Smooth muscle cell of the brain vasculature (primary cell): ENCODE data around the gene SLC9A5.

Experiments
- DNase-seq: peaks from one replicate; pipeline ENCODE4 v3.0.0-alpha.2; 2012; ENCODE audit warnings: low read depth, low spot score

Gene SLC9A5, protein sequence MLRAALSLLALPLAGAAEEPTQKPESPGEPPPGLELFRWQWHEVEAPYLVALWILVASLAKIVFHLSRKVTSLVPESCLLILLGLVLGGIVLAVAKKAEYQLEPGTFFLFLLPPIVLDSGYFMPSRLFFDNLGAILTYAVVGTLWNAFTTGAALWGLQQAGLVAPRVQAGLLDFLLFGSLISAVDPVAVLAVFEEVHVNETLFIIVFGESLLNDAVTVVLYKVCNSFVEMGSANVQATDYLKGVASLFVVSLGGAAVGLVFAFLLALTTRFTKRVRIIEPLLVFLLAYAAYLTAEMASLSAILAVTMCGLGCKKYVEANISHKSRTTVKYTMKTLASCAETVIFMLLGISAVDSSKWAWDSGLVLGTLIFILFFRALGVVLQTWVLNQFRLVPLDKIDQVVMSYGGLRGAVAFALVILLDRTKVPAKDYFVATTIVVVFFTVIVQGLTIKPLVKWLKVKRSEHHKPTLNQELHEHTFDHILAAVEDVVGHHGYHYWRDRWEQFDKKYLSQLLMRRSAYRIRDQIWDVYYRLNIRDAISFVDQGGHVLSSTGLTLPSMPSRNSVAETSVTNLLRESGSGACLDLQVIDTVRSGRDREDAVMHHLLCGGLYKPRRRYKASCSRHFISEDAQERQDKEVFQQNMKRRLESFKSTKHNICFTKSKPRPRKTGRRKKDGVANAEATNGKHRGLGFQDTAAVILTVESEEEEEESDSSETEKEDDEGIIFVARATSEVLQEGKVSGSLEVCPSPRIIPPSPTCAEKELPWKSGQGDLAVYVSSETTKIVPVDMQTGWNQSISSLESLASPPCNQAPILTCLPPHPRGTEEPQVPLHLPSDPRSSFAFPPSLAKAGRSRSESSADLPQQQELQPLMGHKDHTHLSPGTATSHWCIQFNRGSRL

DNA sequence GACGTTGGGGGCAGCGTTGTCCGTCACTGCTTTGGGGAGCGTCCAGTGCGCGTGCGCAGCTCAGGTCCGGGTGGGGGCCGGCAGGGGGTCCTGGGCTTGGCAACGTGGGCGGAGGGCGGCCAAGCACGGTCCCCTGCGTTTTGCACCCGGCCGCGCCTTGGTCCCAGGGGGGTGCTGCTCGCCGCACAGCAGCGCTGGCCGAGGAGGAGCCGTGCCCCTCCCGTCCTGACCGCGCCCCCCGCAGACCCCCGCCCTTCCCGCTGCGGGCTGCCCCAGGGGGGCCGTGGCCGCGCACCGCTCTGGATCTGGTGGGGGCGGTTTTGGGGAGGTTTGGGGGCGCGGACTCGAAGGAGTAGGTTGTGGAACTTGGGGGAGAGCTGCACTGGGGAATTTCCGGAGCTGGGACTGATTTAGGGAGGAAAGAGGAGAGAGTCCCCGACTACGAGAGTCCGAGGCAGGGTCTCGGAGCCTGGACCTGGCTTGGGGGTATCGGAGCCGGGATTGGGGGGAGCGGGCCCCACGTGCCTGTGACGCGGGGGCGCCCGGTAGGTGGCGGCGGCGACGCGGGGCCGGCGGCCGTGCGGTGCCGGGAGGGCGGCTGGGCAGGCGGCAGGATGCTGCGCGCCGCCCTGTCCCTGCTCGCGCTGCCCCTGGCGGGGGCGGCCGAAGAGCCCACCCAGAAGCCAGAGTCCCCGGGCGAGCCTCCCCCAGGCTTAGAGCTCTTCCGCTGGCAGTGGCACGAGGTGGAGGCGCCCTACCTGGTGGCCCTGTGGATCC, at the start of gene SLC9A5:
Gene SLC9A5 (plus strand): TSS at position 579 of the 777 bp plus-strand sequence. CDS start 36 bp downstream, at position 615.
- DNase-seq: no peak

DNA sequence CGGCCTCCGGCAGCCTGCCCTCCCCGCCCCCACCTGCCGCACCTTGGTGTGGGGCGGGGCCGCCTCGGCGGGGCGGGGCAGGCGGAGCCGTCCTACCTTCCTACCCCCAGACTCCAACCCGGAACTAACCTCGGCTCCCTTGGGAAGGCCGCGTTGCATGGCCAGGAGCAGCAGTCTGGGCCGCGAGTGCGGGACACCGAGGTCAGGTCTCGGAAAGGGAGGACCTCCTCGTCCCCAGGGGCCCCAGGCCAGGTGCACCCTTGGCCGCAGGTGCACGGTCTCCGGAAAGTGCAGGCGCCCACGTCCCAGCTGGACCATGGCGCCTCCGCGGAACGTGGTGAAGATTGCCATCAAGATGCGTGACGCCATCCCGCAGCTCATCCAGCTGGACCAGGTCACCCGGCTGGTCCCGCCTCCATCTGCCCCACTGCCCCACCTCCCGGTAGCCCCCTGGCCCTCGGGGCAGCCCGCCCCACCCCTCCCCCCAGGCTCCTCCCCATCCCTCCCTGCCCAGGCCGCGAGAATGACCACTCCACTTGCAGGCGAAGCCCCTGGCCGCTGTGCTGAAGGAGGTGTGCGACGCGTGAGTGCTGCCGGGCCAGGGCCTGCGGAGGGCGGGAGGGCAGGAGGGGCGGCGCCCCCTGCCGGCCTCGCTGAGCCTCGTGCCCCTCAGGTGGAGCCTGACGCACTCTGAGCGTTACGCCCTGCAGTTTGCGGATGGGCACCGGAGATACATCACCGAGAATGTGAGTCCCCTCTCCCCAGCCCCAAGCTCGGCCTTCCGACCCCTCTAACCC, 49.6 kb upstream of the SLC9A5 start, which contains the start of gene ELMO3:
Gene ELMO3 (plus strand): TSS at position 121 of the 797 bp plus-strand sequence. CDS start 196 bp downstream, at position 317.
- no peak for DNase-seq

DNA sequence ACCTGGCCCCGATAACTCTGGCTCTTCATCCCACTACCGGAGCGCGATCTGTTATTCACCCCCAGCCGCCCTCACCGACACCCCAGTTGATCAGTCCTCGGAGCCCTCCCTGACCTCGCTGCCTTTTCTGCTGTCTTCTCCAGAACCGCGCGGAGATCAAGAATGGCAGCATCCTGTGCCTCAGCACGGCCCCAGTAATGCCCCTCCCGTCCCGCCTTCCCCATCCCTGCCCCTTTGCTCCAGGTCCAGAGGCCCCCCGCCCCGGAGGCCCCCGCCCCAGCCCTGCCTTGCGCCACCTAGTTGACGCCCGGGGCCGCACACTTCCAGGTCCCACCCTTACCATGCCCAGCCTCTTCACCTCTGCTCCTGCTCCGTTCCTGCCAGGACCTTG, 49.0 kb upstream of the SLC9A5 start:
- DNase-seq: no peak

DNA sequence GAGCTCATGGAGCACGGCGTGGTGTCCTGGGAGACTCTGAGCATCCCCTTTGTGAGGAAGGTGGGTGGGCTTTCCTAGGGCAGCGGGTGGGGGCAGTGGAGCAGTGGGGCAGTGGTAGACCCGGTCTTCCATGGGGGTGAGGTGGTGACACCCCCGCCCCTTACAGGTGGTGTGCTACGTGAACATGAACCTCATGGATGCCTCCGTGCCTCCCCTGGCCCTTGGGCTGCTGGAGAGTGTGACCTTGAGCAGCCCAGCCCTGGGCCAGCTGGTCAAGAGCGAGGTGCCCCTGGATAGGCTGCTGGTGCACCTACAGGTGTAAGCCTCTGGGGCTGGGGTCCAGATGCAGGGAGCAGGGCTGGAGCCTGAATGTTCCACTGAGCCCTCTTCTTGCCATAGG, 48.3 kb upstream of the SLC9A5 start:
- DNase-seq: no peak

DNA sequence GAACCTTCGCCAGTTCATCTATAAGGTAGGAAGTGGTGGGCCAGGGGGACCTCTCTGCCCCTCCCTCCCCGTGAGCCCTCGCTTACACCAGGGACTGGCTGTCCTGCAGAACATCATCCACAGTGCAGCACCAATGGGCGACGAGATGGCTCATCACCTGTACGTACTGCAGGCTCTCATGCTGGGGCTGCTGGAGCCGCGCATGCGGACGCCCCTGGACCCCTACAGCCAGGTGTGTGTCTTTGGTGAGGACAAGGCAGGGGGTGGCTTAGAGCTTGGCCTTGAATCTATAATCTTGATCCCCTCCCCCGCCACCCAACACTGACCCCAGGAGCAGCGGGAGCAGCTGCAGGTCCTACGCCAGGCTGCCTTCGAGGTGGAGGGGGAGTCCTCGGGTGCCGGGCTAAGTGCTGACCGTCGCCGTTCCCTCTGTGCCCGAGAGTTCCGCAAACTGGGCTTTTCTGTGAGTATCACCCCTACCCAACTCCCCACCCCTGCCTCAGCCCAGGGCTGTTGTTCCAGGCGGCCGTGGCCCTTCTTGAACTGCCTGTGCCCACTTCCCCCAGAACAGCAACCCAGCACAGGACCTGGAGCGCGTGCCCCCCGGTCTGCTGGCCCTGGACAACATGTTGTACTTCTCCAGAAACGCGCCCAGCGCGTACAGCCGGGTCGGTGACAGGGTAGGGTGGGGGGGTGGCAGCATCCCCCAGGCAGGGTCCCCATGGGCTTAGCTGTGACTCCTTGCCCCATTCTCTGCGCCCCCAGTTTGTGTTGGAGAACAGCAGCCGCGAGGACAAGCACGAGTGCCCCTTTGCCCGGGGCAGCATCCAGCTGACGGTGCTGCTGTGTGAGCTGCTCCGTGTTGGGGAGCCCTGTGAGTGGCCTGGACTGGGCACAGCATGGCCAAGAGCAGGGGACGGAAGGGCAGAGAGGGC, 47.1 kb upstream of the SLC9A5 start:
- no peak for DNase-seq

DNA sequence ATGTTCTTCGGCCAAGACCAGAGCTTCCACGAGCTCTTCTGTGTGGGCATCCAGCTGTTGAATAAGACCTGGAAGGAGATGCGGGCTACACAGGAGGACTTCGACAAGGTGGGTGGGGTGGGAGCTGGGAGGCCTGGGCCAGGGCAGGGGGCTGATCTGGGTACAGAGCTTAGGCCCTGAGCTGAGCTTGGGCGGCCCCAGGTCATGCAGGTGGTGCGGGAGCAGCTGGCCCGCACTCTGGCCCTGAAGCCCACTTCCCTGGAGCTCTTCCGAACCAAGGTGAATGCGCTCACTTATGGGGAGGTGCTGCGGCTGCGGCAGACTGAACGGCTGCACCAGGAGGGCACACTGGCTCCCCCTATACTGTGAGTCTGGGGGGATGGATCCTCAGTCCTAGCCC, 46.4 kb upstream of the SLC9A5 start:
- DNase-seq: no peak

DNA sequence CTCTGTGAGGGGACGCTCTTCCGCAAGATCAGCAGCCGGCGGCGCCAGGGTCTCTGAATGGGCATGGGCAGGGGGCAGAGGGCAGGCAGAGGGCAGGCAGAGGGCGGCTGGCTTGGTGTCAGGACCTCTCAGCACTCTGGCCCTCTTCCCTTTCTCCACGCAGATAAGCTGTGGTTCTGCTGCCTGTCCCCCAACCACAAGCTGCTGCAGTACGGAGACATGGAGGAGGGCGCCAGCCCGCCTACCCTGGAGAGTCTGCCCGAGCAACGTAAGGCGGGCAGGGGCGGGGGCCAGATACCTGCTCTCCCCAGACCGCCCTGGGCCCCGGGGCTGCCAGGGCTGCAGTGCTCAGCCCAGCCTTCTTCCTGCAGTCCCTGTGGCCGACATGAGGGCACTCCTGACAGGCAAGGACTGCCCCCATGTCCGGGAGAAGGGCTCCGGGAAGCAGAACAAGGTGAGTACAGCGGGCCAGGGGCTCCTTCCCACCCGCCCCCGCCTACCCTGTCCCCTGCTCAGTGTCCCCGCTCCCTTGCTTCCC, 45.8 kb upstream of the SLC9A5 start:
- no peak for DNase-seq

DNA sequence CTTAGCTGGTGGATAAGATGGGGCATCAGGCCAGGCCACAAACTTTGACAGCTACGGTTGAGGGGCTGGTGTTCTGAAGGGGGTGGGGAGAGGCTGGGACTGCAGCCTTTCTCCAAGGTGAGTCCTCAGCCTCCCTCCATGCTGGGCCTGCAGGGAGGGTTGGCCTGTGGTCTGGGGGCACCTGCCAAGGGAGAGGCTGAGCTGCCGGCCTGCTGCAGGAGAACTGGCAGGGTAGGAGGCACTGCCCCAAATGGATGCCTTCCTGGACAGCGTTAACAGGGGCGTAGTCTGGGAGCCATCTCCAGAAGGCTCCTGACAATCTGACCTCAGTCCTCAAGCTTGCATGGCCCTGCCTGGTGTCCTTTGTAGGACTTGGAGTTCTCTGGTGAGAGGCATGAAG, 44.7 kb upstream of the SLC9A5 start:
- no peak for DNase-seq

DNA sequence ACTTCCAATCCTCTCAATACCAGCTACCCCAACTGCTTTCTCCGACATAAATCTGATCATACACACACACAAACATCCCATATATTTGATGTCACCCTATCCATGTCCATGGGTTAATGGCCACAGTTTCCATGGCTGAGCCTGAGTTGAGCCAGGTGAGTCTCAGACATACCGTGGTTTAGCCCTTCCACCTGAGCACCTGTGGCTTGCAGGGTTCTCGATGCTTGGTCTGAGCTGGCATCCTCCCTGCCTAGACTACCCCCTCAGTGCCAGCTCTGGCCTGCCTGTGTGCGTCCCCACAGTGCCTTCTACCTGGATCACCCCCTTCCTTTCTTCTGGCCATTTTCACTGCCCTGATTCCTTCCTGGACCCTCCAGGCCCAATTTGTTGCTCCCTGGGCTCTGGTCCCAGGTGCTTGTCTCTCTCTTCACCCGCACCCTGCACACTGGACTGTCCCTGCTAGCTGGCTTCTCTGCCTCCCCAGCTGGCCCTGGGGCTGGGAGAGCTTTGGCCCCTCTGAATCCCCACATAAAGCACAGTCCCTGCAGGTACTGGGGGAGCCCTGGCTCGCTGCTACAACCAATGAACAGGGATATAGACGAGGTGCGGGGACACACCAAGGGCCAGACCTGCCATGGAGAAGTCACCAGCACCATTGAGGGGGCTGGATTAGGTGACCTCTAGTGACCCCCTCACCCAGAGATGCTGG, 42.5 kb upstream of the SLC9A5 start:
- DNase-seq: no peak

DNA sequence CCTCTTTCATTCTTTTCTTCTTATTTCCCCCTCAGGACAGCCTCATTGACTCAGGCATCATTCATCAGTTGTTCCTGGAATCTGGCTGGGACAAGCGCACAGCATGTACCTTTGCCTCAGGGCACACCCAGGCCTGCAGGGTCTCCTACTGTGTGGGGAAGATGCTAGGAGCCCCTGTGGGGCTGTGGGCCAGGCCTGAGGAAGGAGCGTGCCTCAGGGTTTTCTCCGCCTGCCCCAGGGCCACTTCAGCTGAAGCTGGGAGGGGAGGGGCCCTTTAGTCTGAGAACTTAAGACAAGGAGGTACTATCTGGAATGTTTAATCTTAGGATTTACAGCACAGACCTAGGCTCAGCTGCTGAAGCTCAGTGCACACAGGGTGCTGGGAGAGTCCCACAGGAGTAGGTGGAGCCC, 41.9 kb upstream of the SLC9A5 start:
- no peak for DNase-seq

DNA sequence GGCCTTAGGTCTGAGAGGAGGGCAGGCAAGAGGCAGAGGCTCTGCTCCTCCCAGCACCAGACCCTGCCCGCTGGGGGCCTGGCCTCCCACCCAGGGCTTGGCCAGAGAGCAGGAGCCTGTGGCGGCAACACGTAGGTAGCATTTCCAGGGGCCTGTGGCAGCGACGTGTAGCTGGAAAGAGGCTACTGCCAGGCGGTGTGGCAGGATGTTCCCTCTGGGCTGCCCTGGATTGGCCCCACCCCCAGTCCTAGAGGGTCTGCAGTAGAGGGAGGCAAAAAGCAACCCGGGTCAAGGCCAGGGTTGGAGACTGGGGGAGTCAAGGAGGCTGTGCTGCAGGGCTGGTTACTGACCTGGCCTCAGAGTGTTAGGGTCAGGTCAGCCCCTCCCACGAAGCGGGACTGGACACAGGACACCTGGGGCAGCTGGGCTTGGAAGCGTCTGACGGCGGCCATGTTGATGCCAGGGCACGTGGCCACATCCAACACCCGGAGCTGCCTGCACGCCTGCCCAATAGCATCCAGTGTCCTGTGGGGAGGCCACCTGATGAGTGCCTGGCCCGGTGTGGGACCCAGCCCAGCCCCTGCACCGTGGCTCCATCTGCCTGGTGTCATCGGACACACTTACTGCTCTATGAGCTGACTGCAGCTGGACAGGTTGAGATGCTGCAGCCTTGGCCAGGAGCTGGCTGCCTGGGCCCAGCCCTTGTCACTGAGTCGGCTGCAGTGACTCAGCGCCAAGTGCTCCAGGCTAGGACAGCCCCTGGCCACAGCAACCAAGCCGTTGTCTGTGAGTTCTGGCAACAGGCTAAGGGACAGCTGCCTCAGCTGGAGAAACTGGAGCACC, 41.3 kb upstream of the SLC9A5 start:
- DNase-seq: no peak

DNA sequence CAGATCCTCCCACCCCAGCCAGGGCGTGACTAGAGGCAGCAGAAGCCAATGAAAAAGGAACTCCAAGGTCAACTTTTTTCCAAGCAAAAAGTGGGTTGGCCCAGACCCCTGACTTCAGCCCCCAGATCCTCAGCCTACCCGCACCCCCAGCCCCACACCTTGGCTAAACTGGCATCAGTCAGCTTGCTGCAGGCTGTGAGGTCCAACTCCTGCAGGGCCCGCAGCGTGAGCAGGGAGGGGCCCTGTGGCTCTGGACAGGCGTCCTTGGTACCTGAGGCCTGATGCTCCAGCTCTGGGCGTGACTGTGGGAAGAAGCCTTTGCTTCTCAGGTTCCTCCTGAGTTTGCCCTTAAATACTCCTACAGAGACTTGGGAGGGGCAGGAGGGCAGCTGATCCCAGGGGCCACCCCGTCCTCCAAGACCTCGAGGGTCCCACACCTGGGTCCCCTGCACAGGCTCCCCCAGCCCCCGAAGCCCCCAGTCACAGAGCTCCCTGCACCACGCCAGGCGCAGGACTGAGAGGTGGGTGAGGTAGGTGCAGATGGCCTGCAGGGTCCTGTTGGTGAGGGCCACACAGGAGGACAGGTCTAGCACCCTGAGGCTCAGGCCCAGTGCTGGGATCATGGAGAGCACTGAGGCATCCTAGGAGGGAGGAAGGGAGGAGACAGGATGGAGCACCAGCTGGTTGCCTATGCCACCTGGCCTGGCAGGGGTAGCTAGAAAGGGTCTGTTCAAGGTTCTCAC, 40.5 kb upstream of the SLC9A5 start:
- no peak for DNase-seq

DNA sequence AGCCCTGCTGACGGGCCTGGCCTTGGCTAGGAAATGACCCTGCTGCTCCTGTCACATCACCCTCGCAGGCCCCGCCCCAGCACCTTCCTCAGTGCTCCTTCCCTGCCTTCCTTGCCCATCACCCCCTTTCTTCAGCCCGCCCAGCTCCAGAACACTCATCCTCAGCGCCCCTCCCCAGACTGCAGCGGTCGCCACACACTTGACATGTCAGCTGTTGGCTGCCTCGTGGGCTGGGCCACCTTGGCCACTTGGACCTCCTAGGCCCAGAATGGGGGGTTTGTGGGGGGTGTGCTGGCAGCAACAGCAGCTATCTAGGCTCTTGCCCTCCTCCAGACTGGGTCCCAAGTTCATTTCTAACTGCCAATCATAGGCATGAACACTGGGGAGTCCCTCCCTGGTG, 39.2 kb upstream of the SLC9A5 start:
- DNase-seq: no peak

DNA sequence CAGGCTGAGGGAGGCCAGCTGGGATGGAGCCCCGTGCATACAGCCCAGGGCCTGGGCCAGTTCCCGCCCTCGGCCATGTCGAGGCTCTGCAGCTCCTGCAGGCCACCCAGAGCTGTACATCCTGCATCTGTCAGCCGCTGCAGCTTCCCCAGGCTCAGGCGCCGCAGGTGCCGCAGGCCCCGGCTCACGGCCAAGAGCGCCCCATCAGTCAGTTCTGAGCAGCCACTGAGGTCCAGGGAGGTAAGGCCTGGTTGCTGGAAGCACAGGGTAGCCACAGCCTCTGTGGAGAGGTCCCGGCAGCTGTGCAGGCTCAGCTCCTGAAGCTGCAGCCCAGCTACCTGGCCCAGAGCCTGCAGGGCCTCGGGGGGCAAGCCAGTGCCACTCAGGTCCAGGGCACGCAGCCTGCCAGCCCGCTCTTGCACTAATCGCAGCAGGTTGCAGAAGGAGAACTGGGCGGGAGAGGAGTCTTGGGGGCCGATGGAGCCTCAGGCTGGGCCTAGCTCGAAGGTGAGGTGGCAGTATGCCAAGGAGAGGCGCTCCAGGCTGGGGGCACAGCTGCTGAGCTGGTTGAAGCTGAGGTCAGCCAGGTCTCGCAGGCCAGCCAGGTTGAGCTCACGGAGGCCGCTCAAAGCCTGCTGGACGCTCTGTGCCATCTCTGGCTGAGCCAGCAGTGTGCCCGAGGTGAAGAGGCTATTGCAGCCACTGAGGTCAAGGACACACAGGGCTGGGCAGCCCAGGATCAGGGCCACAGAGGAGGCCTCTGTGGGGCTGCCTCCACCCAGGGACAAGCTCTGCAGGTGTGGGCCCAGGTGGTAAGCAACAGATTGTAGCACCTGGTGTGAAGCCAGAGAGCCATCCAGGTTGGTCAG, 38.5 kb upstream of the SLC9A5 start:
- no peak for DNase-seq

DNA sequence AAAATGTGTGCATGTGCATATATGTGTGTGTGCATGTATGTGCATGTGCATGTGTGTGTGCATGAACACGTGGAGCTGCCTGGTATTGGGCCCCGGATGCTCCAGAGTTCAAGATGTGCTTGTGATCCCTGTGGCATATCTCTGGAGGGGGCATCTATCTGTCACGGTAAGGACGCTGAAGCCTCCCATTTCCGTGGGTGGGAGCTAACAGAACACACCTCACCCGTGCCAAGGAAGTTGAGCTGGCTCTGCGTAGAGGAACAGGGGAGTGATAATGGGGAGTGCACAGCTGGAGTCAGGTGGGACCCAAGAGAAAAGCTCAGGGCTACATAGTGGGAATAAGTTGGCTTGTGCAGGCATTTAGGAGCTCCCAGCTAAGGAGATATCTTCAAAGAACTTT, 37.1 kb upstream of the SLC9A5 start:
- DNase-seq: no peak

DNA sequence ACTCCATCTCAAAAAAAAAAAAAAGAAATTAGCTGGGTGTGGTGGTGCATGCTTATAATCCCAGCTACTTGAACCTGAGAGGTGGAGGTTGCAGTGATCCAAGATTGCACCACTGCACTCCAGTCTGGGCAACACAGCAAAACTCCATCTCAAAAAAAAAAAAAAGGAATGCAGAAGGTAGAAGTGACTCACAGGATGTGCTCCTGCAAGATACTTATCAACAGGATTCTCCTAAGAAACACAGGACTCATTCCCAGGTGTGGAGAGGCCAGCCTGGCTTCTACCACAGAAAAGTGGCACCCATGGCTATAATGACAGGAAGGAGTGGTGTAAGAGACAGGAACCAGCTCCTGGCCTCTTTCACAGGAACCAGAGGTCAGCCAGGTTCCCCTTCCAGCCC, 36.0 kb upstream of the SLC9A5 start:
- no peak for DNase-seq
